22Rv1 (cell line): ENCODE results near the gene WDR17.

ENCODE experiments used
- H3K27ac ChIP-seq: fragments of 450-650 bp; 2 replicates; pipeline ENCODE4 v1.5.1; 2017
- CTCF ChIP-seq: fragments of 450-650 bp; IDR thresholded peaks from 2 replicates; pipeline ENCODE4 v1.5.1; 2017; ENCODE audit warnings: mild to moderate bottlenecking
- ZFX ChIP-seq: fragments of 450-650 bp; IDR thresholded peaks from 2 replicates; pipeline ENCODE4 v1.6.1; 2017; ENCODE audit warnings: antibody characterized with exemption, borderline replicate concordance

Gene WDR17

GRCh38 chr4:176137631-176138030 lies 72.0 kb downstream of the WDR17 start:
- no peak overlapping the region for H3K27ac ChIP-seq
- TF ChIP-seq CTCF: no peak
- no peak for TF ChIP-seq ZFX

GRCh38 chr4:176139518-176139917 lies 73.9 kb downstream of the WDR17 start:
- TF ChIP-seq ZFX (no peak), CTCF (no peak)

GRCh38 chr4:176142253-176142652 lies 76.6 kb downstream of the WDR17 start:
- no peak overlapping the region for H3K27ac ChIP-seq
- no peak for TF ChIP-seq ZFX

More at GRCh38 chr4:176139518-176139917, 73.9 kb downstream of the WDR17 start:
- H3K27ac ChIP-seq: no peak overlapping the region

GRCh38 chr4:176149680-176150355 lies 84.2 kb downstream of the WDR17 start:
- H3K27ac ChIP-seq: no peak overlapping the region
- TF ChIP-seq ZFX (no peak), CTCF (no peak)

GRCh38 chr4:176150356-176150682 lies 84.7 kb downstream of the WDR17 start:
- TF ChIP-seq CTCF (no peak), ZFX (no peak)
- H3K27ac ChIP-seq: no peak overlapping the region

- H3K27ac ChIP-seq: no peak overlapping the region
- no peak for TF ChIP-seq CTCF
Measured at GRCh38 chr4:176150704-176151103, 85.1 kb downstream of the WDR17 start.

GRCh38 chr4:176153124-176153523 lies 87.5 kb downstream of the WDR17 start:
- no peak overlapping the region for H3K27ac ChIP-seq
- TF ChIP-seq CTCF (no peak), ZFX (no peak)

- no peak overlapping the region for H3K27ac ChIP-seq
- TF ChIP-seq ZFX: no peak
- no peak for TF ChIP-seq CTCF
Measured at GRCh38 chr4:176156656-176157055, 91.0 kb downstream of the WDR17 start.
